GM23248 (cell line): ENCODE data around the gene MYO18B. TPM values are rescaled to one million over a fixed set of nuclear protein-coding genes. Genes with fewer than 3 reads are reported as not detected.

Experiments
- DNase-seq: peaks from one replicate; pipeline ENCODE4 v3.0.0-alpha.2; 2015
- H2AFZ ChIP-seq: fragments of 200-600 bp; sonication (generic); 2 replicates; pipeline ENCODE4 v1.6.1; 2016; ENCODE audit warnings: antibody characterized with exemption
- H3F3A ChIP-seq: fragments of 200-600 bp; sonication (generic); 2 replicates; pipeline ENCODE4 v1.6.1; 2016; ENCODE audit warnings: mild to moderate bottlenecking, antibody characterized with exemption, mixed run types; ENCODE audit not compliant: insufficient read depth
- H3K27ac ChIP-seq: fragments of 200-600 bp; sonication (generic); 2 replicates; pipeline ENCODE4 v1.5.1; 2016; ENCODE audit warnings: mild to moderate bottlenecking
- H3K27me3 ChIP-seq: fragments of 200-600 bp; sonication (generic); replicated peaks from 2 replicates; pipeline ENCODE4 v1.6.1; 2016; ENCODE audit warnings: mild to moderate bottlenecking; ENCODE audit not compliant: insufficient read depth
- H3K36me3 ChIP-seq: fragments of 200-600 bp; sonication (generic); 2 replicates; pipeline ENCODE4 v1.6.1; 2016; ENCODE audit warnings: low read depth, mild to moderate bottlenecking
- H3K4me1 ChIP-seq: fragments of 200-600 bp; sonication (generic); 2 replicates; pipeline ENCODE4 v1.6.1; 2016; ENCODE audit warnings: mild to moderate bottlenecking; ENCODE audit not compliant: insufficient read depth
- H3K4me2 ChIP-seq: fragments of 200-600 bp; sonication (generic); one replicate; pipeline ENCODE4 v1.6.1; 2016; ENCODE audit warnings: mild to moderate bottlenecking; ENCODE audit not compliant: unreplicated experiment
- H3K4me3 ChIP-seq: fragments of 200-600 bp; sonication (generic); 2 replicates; pipeline ENCODE4 v1.5.1; 2016; ENCODE audit warnings: mild to moderate bottlenecking
- H3K79me2 ChIP-seq: fragments of 200-600 bp; sonication (generic); 2 replicates; pipeline ENCODE4 v1.6.1; 2016; ENCODE audit warnings: mild to moderate bottlenecking; ENCODE audit not compliant: insufficient read depth
- H3K9ac ChIP-seq: fragments of 200-600 bp; sonication (generic); 2 replicates; pipeline ENCODE4 v1.6.1; 2016; ENCODE audit warnings: mild to moderate bottlenecking
- H3K9me2 ChIP-seq: fragments of 200-600 bp; sonication (generic); 2 replicates; pipeline ENCODE4 v1.6.1; 2016; ENCODE audit warnings: mixed run types, mild to moderate bottlenecking, moderate library complexity; ENCODE audit not compliant: insufficient read depth
- H3K9me3 ChIP-seq: fragments of 200-600 bp; sonication (generic); one replicate; pipeline ENCODE4 v1.6.1; 2017; ENCODE audit warnings: low read depth
- H4K20me1 ChIP-seq: fragments of 200-600 bp; sonication (generic); 2 replicates; pipeline ENCODE4 v1.6.0; 2016; ENCODE audit not compliant: insufficient read depth
- EZH2 ChIP-seq: fragments of 200-600 bp; sonication (generic); IDR thresholded peaks from 2 replicates; pipeline ENCODE4 v1.6.1; 2018; ENCODE audit warnings: antibody characterized with exemption, mild to moderate bottlenecking; ENCODE audit not compliant: insufficient read depth, poor library complexity, severe bottlenecking
- EZH2phosphoT487 ChIP-seq: fragments of 200-600 bp; sonication (generic); IDR thresholded peaks from 2 replicates; pipeline ENCODE4 v1.6.1; 2018; ENCODE audit warnings: antibody characterized with exemption, moderate library complexity, mild to moderate bottlenecking, low read depth; ENCODE audit not compliant: insufficient read depth
- WGBS, 2 experiments: methylation state at CpG; one replicate each; pipeline ENCODE4 v1.1.6; 2015 to 2017; ENCODE audit warnings: low lambda C conversion rate in 2 of 2, low coverage in 1 of 2; ENCODE audit errors: missing lambda C conversion rate in 2 of 2; 5-methylcytosine and 5-hydroxymethylcytosine counted together
- in situ Hi-C: fragments of 300-500 bp; cut with MboI; formaldehyde crosslinking; loops from 2 replicates; pipeline ENCODE4 v1.15.0; 2020
- polyA plus RNA-seq: library from polyadenylated mRNA; unstranded; fragments of >200 nt; fragmentation: Nextera tagmentation; extraction: Ambion mirVana; gene quantifications from 2 replicates; pipeline ENCODE4 v1.2.1, GENCODE V29; 2016
- small RNA-seq: library from RNA; depleted of rRNA; stranded (forward); fragments of <200 nt; gene quantifications from one replicate; pipeline ENCODE3, GENCODE V24; 2014; ENCODE audit warnings: low read depth, low replicate concordance
- total RNA-seq: library from RNA; depleted of rRNA; stranded (reverse); fragments of >200 nt; shearing (Covaris generic); gene quantifications from 2 replicates; pipeline ENCODE4 v1.2.3, GENCODE V29; 2014; rRNA removed

MYO18B gene
- total and polyA plus RNA-seq, 2 experiments from 2014 or later: not detected

DNA sequence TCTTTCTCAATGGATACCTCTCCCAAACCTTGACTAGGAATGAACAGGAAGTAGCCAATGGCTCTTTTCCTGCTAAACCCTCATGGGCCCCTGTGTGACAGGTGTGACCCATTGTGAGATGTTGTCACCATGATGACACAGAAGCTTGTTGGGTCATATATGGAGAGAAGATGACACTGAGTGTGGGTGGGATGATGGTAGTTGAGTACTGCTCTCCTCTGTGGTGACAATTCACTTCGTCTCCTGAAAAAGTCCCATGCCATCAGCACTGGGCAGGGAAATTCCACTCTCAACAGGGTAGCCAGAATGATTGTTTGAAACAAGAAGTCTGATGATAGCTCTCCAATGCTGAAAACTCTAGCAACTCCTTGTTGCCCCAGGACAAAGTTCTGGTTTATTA is 333.3 kb downstream of the MYO18B start:
- Histone ChIP-seq H3K9ac (no peak overlapping the region), H3K4me3 (no peak overlapping the region), H3F3A (no peaks in the 10 kb centered on the region), H3K4me1 (no peaks in the 10 kb centered on the region), H4K20me1 (no peaks in the 10 kb centered on the region), H3K9me2 (no peaks in the 10 kb centered on the region), H3K27me3 (no peaks in the 10 kb centered on the region), H2AFZ (no peak overlapping the region), H3K9me3 (no peaks in the 10 kb centered on the region), H3K79me2 (no peaks in the 10 kb centered on the region), H3K27ac (no peak overlapping the region), H3K36me3 (no peaks in the 10 kb centered on the region), H3K4me2 (no peak overlapping the region)
- DNase-seq: no peak
- in situ Hi-C loops: no loop called here
- no peak for TF ChIP-seq EZH2
- TF ChIP-seq EZH2phosphoT487: no peak
- WGBS, 2 experiments: 5 to 6% methylated on average over 1 of the region's 1 CpG

DNA sequence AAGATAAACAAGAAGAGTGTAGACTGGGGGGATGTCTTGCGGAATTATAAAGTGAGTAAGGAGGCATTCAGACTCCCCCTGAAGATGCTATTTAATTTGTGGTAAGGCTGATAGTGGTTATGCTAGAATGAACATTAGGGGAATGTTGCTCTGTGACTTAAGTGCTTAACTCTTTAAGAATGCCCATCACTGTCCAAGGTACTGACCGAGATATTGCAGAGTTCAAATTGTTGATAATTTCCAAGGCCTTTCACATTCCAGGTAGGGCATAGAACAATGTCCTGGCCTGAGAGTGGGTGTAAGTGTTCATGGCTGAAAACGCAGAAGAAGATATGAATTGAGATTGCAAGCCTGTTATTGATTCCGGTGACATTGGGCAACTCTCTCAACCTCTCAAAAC is 337.0 kb downstream of the MYO18B start:
- no peaks in the 10 kb centered on the region for H3K79me2 ChIP-seq
- no peak overlapping the region for H3K9ac ChIP-seq
- no peaks in the 10 kb centered on the region for H4K20me1 ChIP-seq
- WGBS, 2 experiments: 13 to 21% methylated on average over 4 of the region's 4 CpGs
- no peak overlapping the region for H3K4me3 ChIP-seq
- H3K4me1 ChIP-seq: no peaks in the 10 kb centered on the region
- in situ Hi-C loops: no loop called here
- H3K9me2 ChIP-seq: no peaks in the 10 kb centered on the region
- no peak for DNase-seq
- H3K27ac ChIP-seq: no peak overlapping the region
- H3F3A ChIP-seq: no peaks in the 10 kb centered on the region
- H3K36me3 ChIP-seq: no peaks in the 10 kb centered on the region
- TF ChIP-seq EZH2: no peak
- no peak for TF ChIP-seq EZH2phosphoT487
- H3K9me3 ChIP-seq: no peaks in the 10 kb centered on the region
- no peaks in the 10 kb centered on the region for H3K27me3 ChIP-seq
- no peak overlapping the region for H2AFZ ChIP-seq
- H3K4me2 ChIP-seq: no peak overlapping the region

Small RNA genes lying within 50 kb of the gene (small RNA-seq; reads per million reads assigned to genes)
- gene RN7SKP169 (not detected), gene RNA5SP494 (not detected), gene Z98949.2 (not detected)

Other genes with a start within 250 kb of the MYO18B start
- 0.11 and 0.25 TPM in 2 replicates for gene GRK3, start 177.5 kb upstream of the MYO18B start, total RNA-seq
- gene GRK3, start 177.5 kb upstream of the MYO18B start, polyA plus RNA-seq: 0.08 and 0.20 TPM in 2 replicates